22Rv1 (cell line): ENCODE results near the gene SLC66A2.

ENCODE experiments used
- H3K27ac ChIP-seq: fragments of 450-650 bp; 2 replicates; pipeline ENCODE4 v1.5.1; 2017
- ZFX ChIP-seq: fragments of 450-650 bp; IDR thresholded peaks from 2 replicates; pipeline ENCODE4 v1.6.1; 2017; ENCODE audit warnings: antibody characterized with exemption, borderline replicate concordance
- TF ChIP-seq, protein P1 (sequence below): fragments of 450-650 bp; IDR thresholded peaks from 2 replicates; pipeline ENCODE4 v1.5.1; 2017; ENCODE audit warnings: mild to moderate bottlenecking

Gene SLC66A2

DNA sequence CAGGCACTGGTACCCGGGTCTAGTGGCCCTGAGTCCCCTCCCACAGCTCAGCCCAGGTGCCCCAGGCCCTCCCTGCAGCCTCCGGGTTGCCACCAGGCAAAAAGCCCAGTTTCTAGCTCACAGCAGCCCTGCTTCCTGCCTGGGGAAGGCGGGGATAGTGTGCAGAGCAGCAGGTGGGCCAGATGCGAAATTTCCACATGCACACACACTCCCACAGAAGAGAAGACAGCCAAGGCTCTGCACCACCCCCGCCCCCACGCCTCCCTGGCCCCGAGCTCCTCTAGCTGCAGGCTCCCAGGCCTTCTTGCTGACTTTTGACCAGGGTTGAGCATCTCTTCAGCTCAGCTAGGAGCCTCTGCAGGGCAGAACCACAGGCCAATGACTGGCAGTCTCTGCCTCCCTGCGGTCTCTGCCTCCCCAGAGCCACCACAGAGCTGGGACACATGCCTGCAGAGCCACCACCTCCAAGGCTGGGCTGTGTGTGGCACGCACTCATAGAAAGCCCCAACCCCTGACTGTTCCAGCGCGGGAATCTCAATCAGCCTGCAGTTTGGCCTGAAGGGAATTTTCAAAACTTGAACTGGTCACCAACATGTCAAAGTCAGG lies 7.2 kb downstream of the SLC66A2 start:
- TF ChIP-seq ZFX: no peak
- TF ChIP-seq, protein P1, sequence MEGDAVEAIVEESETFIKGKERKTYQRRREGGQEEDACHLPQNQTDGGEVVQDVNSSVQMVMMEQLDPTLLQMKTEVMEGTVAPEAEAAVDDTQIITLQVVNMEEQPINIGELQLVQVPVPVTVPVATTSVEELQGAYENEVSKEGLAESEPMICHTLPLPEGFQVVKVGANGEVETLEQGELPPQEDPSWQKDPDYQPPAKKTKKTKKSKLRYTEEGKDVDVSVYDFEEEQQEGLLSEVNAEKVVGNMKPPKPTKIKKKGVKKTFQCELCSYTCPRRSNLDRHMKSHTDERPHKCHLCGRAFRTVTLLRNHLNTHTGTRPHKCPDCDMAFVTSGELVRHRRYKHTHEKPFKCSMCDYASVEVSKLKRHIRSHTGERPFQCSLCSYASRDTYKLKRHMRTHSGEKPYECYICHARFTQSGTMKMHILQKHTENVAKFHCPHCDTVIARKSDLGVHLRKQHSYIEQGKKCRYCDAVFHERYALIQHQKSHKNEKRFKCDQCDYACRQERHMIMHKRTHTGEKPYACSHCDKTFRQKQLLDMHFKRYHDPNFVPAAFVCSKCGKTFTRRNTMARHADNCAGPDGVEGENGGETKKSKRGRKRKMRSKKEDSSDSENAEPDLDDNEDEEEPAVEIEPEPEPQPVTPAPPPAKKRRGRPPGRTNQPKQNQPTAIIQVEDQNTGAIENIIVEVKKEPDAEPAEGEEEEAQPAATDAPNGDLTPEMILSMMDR: no peak
- H3K27ac ChIP-seq: no peak overlapping the region

GRCh38 chr18:79943608-79944125 lies 7.8 kb downstream of the SLC66A2 start:
- H3K27ac ChIP-seq: no peak overlapping the region
- no peak for TF ChIP-seq ZFX
- TF ChIP-seq, protein P1: no peak

- H3K27ac ChIP-seq: no peak overlapping the region
- no peak for TF ChIP-seq ZFX
- TF ChIP-seq, protein P1: no peak
Observed at GRCh38 chr18:79942786-79943607, 8.5 kb downstream of the SLC66A2 start.

DNA sequence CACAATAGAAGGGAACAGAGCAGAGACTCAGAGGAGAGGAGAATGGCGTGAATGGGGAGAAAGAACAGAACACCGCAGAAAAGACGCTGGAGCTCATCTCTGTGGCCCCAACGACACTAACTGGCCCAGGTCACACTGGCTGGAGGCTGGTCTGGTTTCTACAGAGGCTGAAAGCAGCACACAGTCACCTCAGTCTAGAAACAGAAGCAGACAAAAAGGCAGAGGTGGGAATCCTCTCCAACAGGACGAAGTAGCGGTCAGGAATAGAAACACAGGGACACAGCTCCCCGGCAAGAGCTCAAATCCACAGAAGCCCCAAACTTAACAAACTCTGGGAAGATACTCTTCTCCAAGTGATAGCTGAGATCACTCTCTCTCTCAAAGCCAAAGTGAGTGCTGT lies 9.2 kb downstream of the SLC66A2 start:
- no peak for TF ChIP-seq ZFX
- TF ChIP-seq, protein P1: no peak
- H3K27ac ChIP-seq: no peak overlapping the region

- H3K27ac ChIP-seq: no peak overlapping the region
- TF ChIP-seq, protein P1: no peak
- TF ChIP-seq ZFX: no peak
Observed at GRCh38 chr18:79941473-79942119, 9.9 kb downstream of the SLC66A2 start.

- H3K27ac ChIP-seq: no peak overlapping the region
- no peak for TF ChIP-seq ZFX
- TF ChIP-seq, protein P1: no peak
Observed at GRCh38 chr18:79940814-79941472, 10.5 kb downstream of the SLC66A2 start.
